GM20431 (cell line): ENCODE measurements around the gene PCSK6.

Experiments used
- in situ Hi-C: fragments of 300-500 bp; cut with MseI, MboI; formaldehyde crosslinking; loops from one replicate; pipeline ENCODE4 v1.15.0; 2020; ENCODE audit warnings: low sequenced_read_pairs; ENCODE audit not compliant: unreplicated experiment

Gene PCSK6

GRCh38 chr15:101489599-101490407 is at the start of gene PCSK6:
Gene PCSK6, minus strand, starts transcription at chr15:101489707. Its CDS starts 37 bp downstream, at chr15:101489670.
- in situ Hi-C loops, result no loop called here

GRCh38 chr15:101538996-101539395 is 49.5 kb upstream of the PCSK6 start:
- in situ Hi-C loops, result no loop called here

GRCh38 chr15:101538177-101538576 is 48.7 kb upstream of the PCSK6 start:
- in situ Hi-C loops, result no loop called here

- in situ Hi-C loops, result no loop called here
Observed at GRCh38 chr15:101537483-101538080, 48.1 kb upstream of the PCSK6 start.

- in situ Hi-C loops, result no loop called here
Observed at GRCh38 chr15:101536875-101537405, 47.4 kb upstream of the PCSK6 start.

- in situ Hi-C loops, result no loop called here
Observed at GRCh38 chr15:101536166-101536874, 46.8 kb upstream of the PCSK6 start.

GRCh38 chr15:101535170-101535902 is 45.8 kb upstream of the PCSK6 start:
- in situ Hi-C loops, result no loop called here

- in situ Hi-C loops, result no loop called here
Observed at GRCh38 chr15:101534376-101534970, 45.0 kb upstream of the PCSK6 start.

- in situ Hi-C loops, result no loop called here
Observed at GRCh38 chr15:101533371-101534140, 44.0 kb upstream of the PCSK6 start.

GRCh38 chr15:101532865-101533264 is 43.4 kb upstream of the PCSK6 start:
- in situ Hi-C loops, result no loop called here

GRCh38 chr15:101531170-101531569 is 41.7 kb upstream of the PCSK6 start:
- in situ Hi-C loops, result no loop called here

- in situ Hi-C loops, result no loop called here
Observed at GRCh38 chr15:101530224-101530958, 40.9 kb upstream of the PCSK6 start.

GRCh38 chr15:101528917-101529299 is 39.4 kb upstream of the PCSK6 start:
- in situ Hi-C loops, result no loop called here

GRCh38 chr15:101528108-101528916 is 38.8 kb upstream of the PCSK6 start:
- in situ Hi-C loops, result no loop called here

- in situ Hi-C loops, result no loop called here
Observed at GRCh38 chr15:101526890-101527289, 37.4 kb upstream of the PCSK6 start.

- in situ Hi-C loops, result no loop called here
Observed at GRCh38 chr15:101526442-101526841, 36.9 kb upstream of the PCSK6 start.

GRCh38 chr15:101526021-101526420 is 36.5 kb upstream of the PCSK6 start:
- in situ Hi-C loops, result no loop called here
